Left kidney (tissue), 8 donors: ENCODE data around the gene DYNC2H1. TPM values are rescaled to one million over a fixed set of nuclear protein-coding genes. Genes with fewer than 3 reads are reported as not detected.

ENCODE experiments used
- DNase-seq: peaks from one replicate; pipeline ENCODE4 v3.0.0-alpha.2; 2013
- long read RNA-seq, 8 donors: transcript quantifications; one replicate each; lab custom pipeline, GENCODE V29; 2026
- polyA plus RNA-seq: library from polyadenylated mRNA; unstranded; fragments of 120-200 nt; gene quantifications from one replicate; pipeline ENCODE4 v1.2.1, GENCODE V29; 2013; ENCODE audit not compliant: insufficient read length

Gene DYNC2H1
- polyA plus RNA-seq = 48.0 TPM
- long read RNA-seq, donor 1 = 0 reads
- long read RNA-seq, donor 2, partial matches to known transcripts = 0 of 3 reads
- long read RNA-seq, donor 2, other reads (novel, unspliced or antisense) = 0 of 3 reads
- long read RNA-seq, donor 3, partial matches to known transcripts = 0 of 2 reads
- long read RNA-seq, donor 3, other reads (novel, unspliced or antisense) = 0 of 2 reads
- long read RNA-seq, donor 4, partial matches to known transcripts = 0 of 1 reads
- long read RNA-seq, donor 4, other reads (novel, unspliced or antisense) = 0 of 1 reads
- long read RNA-seq, donor 5, partial matches to known transcripts = 0 of 1 reads
- long read RNA-seq, donor 5, other reads (novel, unspliced or antisense) = 0 of 1 reads
- long read RNA-seq, donor 6, partial matches to known transcripts = 31 of 31 reads
- long read RNA-seq, donor 6, other reads (novel, unspliced or antisense) = 0 of 31 reads
- long read RNA-seq, donor 7, partial matches to known transcripts = 0 of 1 reads
- long read RNA-seq, donor 7, other reads (novel, unspliced or antisense) = 0 of 1 reads
- long read RNA-seq, donor 8 = 0 reads

GRCh38 chr11:103108933-103109817, at the start of gene DYNC2H1:
DYNC2H1 (plus strand) TSS chr11:103109426; CDS start chr11:103109575, 149 bp downstream.
- DNase-seq = peak; percentile 84

GRCh38 chr11:103061656-103062055, 47.6 kb upstream of the DYNC2H1 start:
- DNase-seq = no peak

- DNase-seq = no peak
Observed at GRCh38 chr11:103067118-103067517, 42.1 kb upstream of the DYNC2H1 start.

GRCh38 chr11:103069367-103069766, 39.9 kb upstream of the DYNC2H1 start:
- DNase-seq = no peak

- no peak for DNase-seq
Observed at GRCh38 chr11:103070142-103070541, 39.1 kb upstream of the DYNC2H1 start.

- no peak for DNase-seq
Observed at GRCh38 chr11:103071008-103071407, 38.2 kb upstream of the DYNC2H1 start.

GRCh38 chr11:103076361-103076760, 32.9 kb upstream of the DYNC2H1 start:
- DNase-seq = no peak

- DNase-seq = no peak
Observed at GRCh38 chr11:103077554-103077953, 31.7 kb upstream of the DYNC2H1 start.

- DNase-seq = no peak
Observed at GRCh38 chr11:103078710-103079109, 30.5 kb upstream of the DYNC2H1 start.

- no peak for DNase-seq
Observed at GRCh38 chr11:103079833-103080232, 29.4 kb upstream of the DYNC2H1 start.

- DNase-seq = no peak
Observed at GRCh38 chr11:103085758-103086365, 23.4 kb upstream of the DYNC2H1 start.

- DNase-seq = no peak
Observed at GRCh38 chr11:103086461-103086860, 22.8 kb upstream of the DYNC2H1 start.

- peak; percentile 19 for DNase-seq
Observed at GRCh38 chr11:103091064-103091800, 18.0 kb upstream of the DYNC2H1 start.

GRCh38 chr11:103091801-103092524, 17.3 kb upstream of the DYNC2H1 start, which contains the start of gene DCUN1D5:
DCUN1D5 (minus strand) TSS chr11:103092160; CDS start chr11:103091872, 288 bp downstream.
- DNase-seq = peak; percentile 91

GRCh38 chr11:103097279-103097678, 11.9 kb upstream of the DYNC2H1 start:
- DNase-seq = no peak

GRCh38 chr11:103109818-103110388, 677 bp downstream of the DYNC2H1 start:
- peak; percentile 14 for DNase-seq

- no peak for DNase-seq
Observed at GRCh38 chr11:103110391-103110790, 1.2 kb downstream of the DYNC2H1 start.

- no peak for DNase-seq
Observed at GRCh38 chr11:103111400-103111799, 2.2 kb downstream of the DYNC2H1 start.

GRCh38 chr11:103112364-103112763, 3.1 kb downstream of the DYNC2H1 start:
- DNase-seq = no peak

- DNase-seq = no peak
Observed at GRCh38 chr11:103114836-103115235, 5.6 kb downstream of the DYNC2H1 start.
